NCI-H1417 treated with DMSO at 0.1 percent for 48 hours (cell line): Measurements from ENCODE around the gene SPINK1.
"Not testable (repeated sequence)": the region's sequence is repeated elsewhere in the genome, so short reads cannot be mapped to it uniquely, and the experiment has no call there.

Experiments
- DNase-seq: peaks from one replicate; lab custom pipeline; 2025; lab: John Stamatoyannopoulos, UW

The SPINK1 gene, protein sequence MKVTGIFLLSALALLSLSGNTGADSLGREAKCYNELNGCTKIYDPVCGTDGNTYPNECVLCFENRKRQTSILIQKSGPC

GRCh38 chr5:147831465-147831864 is at the start of gene SPINK1:
Gene SPINK1 (minus strand): TSS chr5:147831671. CDS start chr5:147831577, 94 bp downstream.
- DNase-seq, result no peak

DNA sequence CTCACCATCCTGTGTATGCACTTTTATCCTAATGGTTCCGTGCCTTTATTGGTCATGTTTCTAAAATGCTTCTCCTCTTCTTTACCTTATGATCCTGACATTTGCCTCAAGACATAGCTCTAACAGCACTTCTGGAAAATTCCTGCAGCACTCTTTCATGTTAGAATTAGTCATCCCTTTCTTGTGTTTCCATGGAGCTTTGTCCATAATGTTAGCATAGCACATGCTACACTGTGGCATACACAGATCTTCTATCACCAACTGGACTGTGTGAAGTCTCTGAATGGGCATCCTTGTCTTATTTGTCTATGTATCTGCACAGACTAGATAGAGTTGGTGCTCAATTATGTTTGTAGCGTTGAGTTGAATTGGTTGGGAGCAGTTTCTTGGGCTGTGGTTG is 49.0 kb upstream of the SPINK1 start:
- no peak for DNase-seq

GRCh38 chr5:147879784-147880183 is 48.3 kb upstream of the SPINK1 start:
- no peak for DNase-seq

- DNase-seq, result no peak
Observed at GRCh38 chr5:147878066-147878759, 46.7 kb upstream of the SPINK1 start, which contains the start of gene SCGB3A2. Gene SCGB3A2 (plus strand): TSS chr5:147878711. CDS start chr5:147878804, 93 bp downstream.

DNA sequence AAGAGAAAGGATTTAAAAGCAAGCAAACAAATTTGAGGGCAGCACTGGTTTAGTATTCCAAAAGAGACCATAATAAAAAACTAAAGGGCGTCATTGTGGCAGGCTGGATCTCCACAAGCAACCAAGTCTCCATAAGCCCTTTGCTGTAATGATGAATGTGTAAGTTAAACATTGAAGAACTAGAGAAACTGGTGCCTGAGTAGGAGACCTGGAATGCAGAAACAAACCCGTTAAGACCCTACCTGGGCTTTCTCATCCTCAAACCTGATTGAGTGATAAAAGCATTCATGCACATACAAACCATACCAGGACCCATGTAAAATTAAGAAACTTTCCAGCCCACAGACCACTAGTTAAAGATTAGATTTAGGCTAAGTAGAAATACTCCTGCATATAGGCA is 45.2 kb upstream of the SPINK1 start:
- no peak for DNase-seq

GRCh38 chr5:147876141-147876540 is 44.7 kb upstream of the SPINK1 start:
- no peak for DNase-seq

DNA sequence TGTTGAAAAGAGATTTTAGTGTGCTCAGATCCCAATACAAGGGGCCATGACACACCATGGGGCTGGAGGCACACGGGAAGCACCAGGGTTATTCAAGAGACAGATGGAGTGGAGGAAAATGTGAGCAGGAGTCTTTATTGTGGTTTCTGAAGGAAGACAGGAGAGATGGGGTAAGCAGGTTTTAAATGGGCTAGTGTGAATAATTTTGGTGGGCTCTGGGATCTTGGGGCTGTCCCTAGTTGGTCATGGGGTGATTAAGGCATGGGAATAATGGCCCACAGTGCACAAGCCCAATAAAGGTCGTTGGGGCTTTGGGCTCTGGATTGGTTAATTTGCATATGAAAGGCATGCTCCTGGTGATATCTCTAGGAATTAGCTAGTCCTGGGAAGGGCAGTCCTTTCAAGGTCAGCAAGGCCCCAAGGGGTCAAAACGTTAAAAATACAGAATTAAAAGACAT is 43.5 kb upstream of the SPINK1 start:
- no peak for DNase-seq

GRCh38 chr5:147874118-147874875 is 42.8 kb upstream of the SPINK1 start:
- DNase-seq, result not testable (repeated sequence)

- DNase-seq, result not testable (repeated sequence)
Observed at GRCh38 chr5:147872744-147873435, 41.4 kb upstream of the SPINK1 start.

GRCh38 chr5:147871980-147872549 is 40.6 kb upstream of the SPINK1 start:
- DNase-seq, result not testable (repeated sequence)

DNA sequence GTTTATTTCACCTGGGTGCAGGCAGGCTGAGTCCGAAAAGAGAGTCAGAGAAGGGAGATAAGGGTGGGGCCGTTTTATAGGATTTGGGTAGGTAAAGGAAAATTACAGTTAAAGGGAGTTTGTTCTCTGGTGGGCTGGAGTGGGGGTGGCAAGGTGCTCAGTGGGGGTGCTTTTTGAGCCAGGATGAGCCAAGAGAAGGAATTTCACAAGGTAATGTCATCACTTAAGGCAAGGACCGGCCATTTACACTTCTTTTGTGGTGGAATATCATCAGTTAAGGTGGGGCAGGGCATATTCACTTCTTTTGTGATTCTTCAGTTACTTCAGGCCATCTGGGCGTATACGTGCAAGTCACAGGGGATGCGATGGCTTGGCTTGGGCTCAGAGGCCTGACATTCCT is 38.4 kb upstream of the SPINK1 start:
- DNase-seq, result not testable (repeated sequence)

DNA sequence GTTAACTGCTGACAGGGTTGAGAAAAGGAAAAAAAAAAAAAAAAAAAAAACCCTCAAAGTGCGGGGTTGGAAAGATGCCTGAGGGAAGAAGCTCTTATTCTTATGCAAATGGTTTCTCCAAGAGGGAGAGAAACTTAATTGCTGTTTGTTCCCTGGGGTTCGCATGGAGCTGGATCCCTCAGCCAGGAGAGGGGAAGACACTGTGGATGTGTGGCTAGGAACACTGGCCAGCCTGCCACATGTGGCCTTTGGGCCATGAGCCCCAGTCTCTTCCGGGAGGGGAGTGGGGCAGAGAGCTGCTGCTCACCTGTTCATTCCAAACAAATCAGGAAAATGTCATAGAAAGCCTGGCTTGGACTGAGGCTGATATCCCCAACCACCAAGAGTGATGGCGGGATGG is 37.6 kb upstream of the SPINK1 start:
- no peak for DNase-seq

DNA sequence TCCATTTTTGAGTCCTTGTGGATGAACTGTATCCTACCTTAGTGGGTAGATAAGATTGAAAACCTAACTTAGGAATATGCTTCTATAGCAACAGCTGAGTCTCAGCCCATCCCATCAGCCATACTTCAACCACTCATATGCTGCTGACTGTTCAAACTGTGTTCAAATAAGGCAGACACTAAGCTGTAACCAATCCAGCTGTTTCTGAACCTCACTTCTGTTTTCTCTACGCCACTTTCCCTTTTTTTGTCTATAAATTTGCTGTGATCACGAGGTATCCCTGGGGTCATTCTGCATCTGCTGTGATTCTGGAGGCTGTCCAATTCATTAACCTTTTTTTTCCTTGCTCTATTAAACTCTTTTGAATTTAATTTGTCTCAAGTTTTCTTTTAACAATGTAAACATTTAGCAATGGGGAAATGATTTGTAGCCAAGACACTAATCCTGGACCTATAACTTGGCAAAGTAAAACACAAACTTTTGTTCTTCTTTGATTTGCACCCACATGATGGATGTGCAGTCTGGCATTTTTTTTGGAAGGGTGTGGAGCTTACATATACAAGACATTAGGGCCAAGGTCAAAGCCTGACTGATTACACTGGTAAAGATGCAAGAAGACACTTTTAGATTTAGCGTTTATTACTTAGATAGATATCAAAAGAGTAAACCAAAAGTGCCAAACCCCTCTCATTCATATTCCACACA is 32.1 kb upstream of the SPINK1 start:
- DNase-seq, result no peak

DNA sequence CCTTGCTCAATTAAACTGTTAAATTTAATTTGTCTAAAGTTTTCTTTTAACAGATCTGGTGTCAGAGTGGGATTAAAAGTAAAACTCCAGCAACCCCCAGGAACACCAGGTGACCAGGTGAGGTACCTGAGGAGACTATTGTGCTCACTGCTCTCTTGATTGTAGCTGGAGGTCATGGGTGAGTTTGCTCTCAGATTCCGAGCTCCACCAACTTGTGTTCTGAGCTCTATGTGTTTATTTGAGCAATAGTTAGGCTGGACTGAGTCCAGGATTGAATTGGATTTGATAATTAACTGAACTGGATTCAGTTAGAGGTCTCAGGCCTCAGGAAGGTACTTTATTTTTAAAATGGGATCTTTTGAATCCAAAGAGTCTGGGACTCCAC is 29.2 kb upstream of the SPINK1 start:
- no peak for DNase-seq

- no peak for DNase-seq
Observed at GRCh38 chr5:147859962-147860640, 28.6 kb upstream of the SPINK1 start.

- no peak for DNase-seq
Observed at GRCh38 chr5:147858565-147858964, 27.1 kb upstream of the SPINK1 start.

GRCh38 chr5:147857302-147858129 is 26.0 kb upstream of the SPINK1 start:
- no peak for DNase-seq

DNA sequence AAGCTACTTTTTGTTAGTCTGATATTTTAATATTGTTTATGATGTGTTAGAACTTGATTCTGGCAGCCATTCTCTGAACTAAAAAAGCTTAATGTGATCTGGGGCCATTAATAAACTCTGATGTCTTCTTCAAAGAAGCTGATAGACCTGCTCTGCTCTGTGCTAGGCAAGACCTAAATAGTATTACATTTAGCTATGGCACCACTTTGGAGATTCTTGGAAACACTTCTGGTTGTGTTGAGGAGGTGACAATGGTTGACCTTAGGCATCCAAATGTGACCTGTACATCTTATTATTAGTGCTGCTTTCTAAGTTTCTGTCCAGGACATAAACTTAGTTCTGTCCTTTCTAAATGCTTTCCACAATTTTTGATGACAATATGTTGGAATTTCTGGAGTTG is 25.3 kb upstream of the SPINK1 start:
- DNase-seq, result no peak

- no peak for DNase-seq
Observed at GRCh38 chr5:147855774-147856069, 24.3 kb upstream of the SPINK1 start.
